ENCODE results near the gene MRPL36.

MRPL36 gene

GRCh38 chr5:1762121-1762882 lies 37.3 kb downstream of the MRPL36 start:
- no peak overlapping the region for H3K4me3 ChIP-seq (ENCODE audit: control insufficient read depth in 1 of 7, extremely low read depth in 1 of 7, insufficient read depth in 4 of 7, low read depth in 2 of 7, low read length in 6 of 7)
- no peaks in the 10 kb centered on the region for H3K36me3 ChIP-seq (ENCODE audit: control insufficient read depth in 4 of 4, insufficient read depth in 4 of 4, low read length in 3 of 4)
- whole genome bisulfite sequencing (ENCODE audit: insufficient coverage) = 84% methylated on average over 20 of the region's 25 CpGs
- H3K27me3 ChIP-seq (replicated peaks in 2 of 5; ENCODE audit: control insufficient read depth in 4 of 5, insufficient read depth in 5 of 5, low read length in 4 of 5) = peaks cover 0 to 52% (median 19%) of the 10 kb centered on the region in 5 experiments
- H3K27ac ChIP-seq (ENCODE audit: insufficient read depth in 1 of 2, low read depth in 1 of 2, low read length in 2 of 2, poor library complexity in 1 of 2, severe bottlenecking in 2 of 2) = no peak overlapping the region
- no peak for DNase-seq
- peaks cover 0 to 7% (median 0%) of the 10 kb centered on the region in 5 experiments for H3K9me3 ChIP-seq (ENCODE audit: control extremely low read depth in 1 of 5, control insufficient read depth in 4 of 5, insufficient read depth in 2 of 5, low read depth in 1 of 5, low read length in 4 of 5)
- no peaks in the 10 kb centered on the region for H3K4me1 ChIP-seq (ENCODE audit: control extremely low read depth in 1 of 4, control insufficient read depth in 4 of 4, insufficient read depth in 4 of 4, low read length in 3 of 4)
- ChIA-PET POLR2A (no interaction called here), CTCF (interaction anchor here (0.6 kb wide), 1 partner anchor 11 kb away, joined by 3 read pairs; no protein-coding TSS in a partner anchor)

DNA sequence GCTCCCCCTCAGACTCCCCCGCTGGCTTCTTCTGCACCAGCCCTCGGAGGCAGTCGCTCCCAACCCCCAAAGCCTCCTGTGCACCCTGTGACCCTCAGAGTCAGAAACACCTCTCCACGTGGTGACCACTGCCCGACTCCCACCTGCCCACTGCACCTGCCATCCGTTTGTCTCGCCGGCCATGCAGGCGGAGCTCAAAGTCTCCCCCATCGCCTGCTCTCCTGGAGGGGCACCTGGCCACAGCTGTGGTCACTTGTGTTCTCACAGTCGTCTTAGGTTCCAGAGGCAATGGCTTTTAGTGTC lies 38.2 kb downstream of the MRPL36 start:
- Histone ChIP-seq H3K4me1 (ENCODE audit: control extremely low read depth in 1 of 4, control insufficient read depth in 4 of 4, insufficient read depth in 4 of 4, low read length in 3 of 4) (peaks cover 0 to under 1% (median 0%) of the 10 kb centered on the region in 4 experiments), H3K27me3 (replicated peaks in 2 of 5; ENCODE audit: control insufficient read depth in 4 of 5, insufficient read depth in 5 of 5, low read length in 4 of 5) (peaks cover 0 to 54% (median 15%) of the 10 kb centered on the region in 5 experiments), H3K4me3 (ENCODE audit: control insufficient read depth in 1 of 7, extremely low read depth in 1 of 7, insufficient read depth in 4 of 7, low read depth in 2 of 7, low read length in 6 of 7) (no peak overlapping the region), H3K36me3 (ENCODE audit: control insufficient read depth in 4 of 4, insufficient read depth in 4 of 4, low read length in 3 of 4) (no peaks in the 10 kb centered on the region), H3K27ac (ENCODE audit: insufficient read depth in 1 of 2, low read depth in 1 of 2, low read length in 2 of 2, poor library complexity in 1 of 2, severe bottlenecking in 2 of 2) (no peak overlapping the region), H3K9me3 (ENCODE audit: control extremely low read depth in 1 of 5, control insufficient read depth in 4 of 5, insufficient read depth in 2 of 5, low read depth in 1 of 5, low read length in 4 of 5) (peaks cover 0 to 7% (median 0%) of the 10 kb centered on the region in 5 experiments)
- DNase-seq = no peak
- POLR2A ChIA-PET = no interaction called here
- WGBS (ENCODE audit: insufficient coverage) = 89% methylated on average over 8 of the region's 11 CpGs
- CTCF ChIA-PET = no interaction called here

GRCh38 chr5:1760656-1761452 lies 38.8 kb downstream of the MRPL36 start:
- POLR2A ChIA-PET = no interaction called here
- Histone ChIP-seq H3K4me3 (ENCODE audit: control insufficient read depth in 1 of 7, extremely low read depth in 1 of 7, insufficient read depth in 4 of 7, low read depth in 2 of 7, low read length in 6 of 7) (no peak overlapping the region), H3K9me3 (ENCODE audit: control extremely low read depth in 1 of 5, control insufficient read depth in 4 of 5, insufficient read depth in 2 of 5, low read depth in 1 of 5, low read length in 4 of 5) (peaks cover 0 to 7% (median 0%) of the 10 kb centered on the region in 5 experiments), H3K36me3 (ENCODE audit: control insufficient read depth in 4 of 4, insufficient read depth in 4 of 4, low read length in 3 of 4) (no peaks in the 10 kb centered on the region), H3K4me1 (ENCODE audit: control extremely low read depth in 1 of 4, control insufficient read depth in 4 of 4, insufficient read depth in 4 of 4, low read length in 3 of 4) (peaks cover 0 to 2% (median 0%) of the 10 kb centered on the region in 4 experiments), H3K27ac (ENCODE audit: insufficient read depth in 1 of 2, low read depth in 1 of 2, low read length in 2 of 2, poor library complexity in 1 of 2, severe bottlenecking in 2 of 2) (no peak overlapping the region), H3K27me3 (replicated peaks in 2 of 5; ENCODE audit: control insufficient read depth in 4 of 5, insufficient read depth in 5 of 5, low read length in 4 of 5) (peaks cover 0 to 54% (median 15%) of the 10 kb centered on the region in 5 experiments)
- CTCF ChIA-PET = no interaction called here
- 88% methylated on average over 27 of the region's 28 CpGs for WGBS (ENCODE audit: insufficient coverage)
- no peak for DNase-seq

DNA sequence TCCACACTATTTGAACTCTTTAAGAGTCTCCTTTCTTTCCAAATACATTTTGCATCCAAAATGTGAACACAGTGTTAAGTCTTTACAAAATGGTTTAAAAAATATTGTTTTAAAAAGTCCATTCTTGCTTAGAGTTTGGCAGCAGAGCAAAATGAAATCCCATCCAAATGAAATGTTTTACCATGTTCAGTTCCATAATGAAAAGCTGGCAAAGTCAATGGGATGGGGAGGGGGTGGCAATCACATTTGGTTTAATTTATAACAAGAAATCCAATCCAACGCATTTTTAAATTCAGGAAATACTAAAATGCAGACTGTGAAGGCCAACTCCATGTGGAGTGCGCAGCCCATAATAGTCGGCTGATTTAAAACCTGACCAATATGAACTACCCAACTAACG lies 39.4 kb downstream of the MRPL36 start:
- H3K36me3 ChIP-seq (ENCODE audit: control insufficient read depth in 4 of 4, insufficient read depth in 4 of 4, low read length in 3 of 4) = no peaks in the 10 kb centered on the region
- no peak overlapping the region for H3K27ac ChIP-seq (ENCODE audit: insufficient read depth in 1 of 2, low read depth in 1 of 2, low read length in 2 of 2, poor library complexity in 1 of 2, severe bottlenecking in 2 of 2)
- no CpG with 5 or more reads among the region's 4 CpGs for WGBS (ENCODE audit: insufficient coverage)
- POLR2A ChIA-PET = no interaction called here
- no peak overlapping the region for H3K4me3 ChIP-seq (ENCODE audit: control insufficient read depth in 1 of 7, extremely low read depth in 1 of 7, insufficient read depth in 4 of 7, low read depth in 2 of 7, low read length in 6 of 7)
- H3K4me1 ChIP-seq (ENCODE audit: control extremely low read depth in 1 of 4, control insufficient read depth in 4 of 4, insufficient read depth in 4 of 4, low read length in 3 of 4) = peaks cover 0 to 2% (median 0%) of the 10 kb centered on the region in 4 experiments
- H3K27me3 ChIP-seq (replicated peaks in 2 of 5; ENCODE audit: control insufficient read depth in 4 of 5, insufficient read depth in 5 of 5, low read length in 4 of 5) = peaks cover 0 to 57% (median 15%) of the 10 kb centered on the region in 5 experiments
- no peak for DNase-seq
- H3K9me3 ChIP-seq (ENCODE audit: control extremely low read depth in 1 of 5, control insufficient read depth in 4 of 5, insufficient read depth in 2 of 5, low read depth in 1 of 5, low read length in 4 of 5) = peaks cover 0 to 4% (median 0%) of the 10 kb centered on the region in 5 experiments
- CTCF ChIA-PET = no interaction called here

- Histone ChIP-seq H3K9me3 (ENCODE audit: control extremely low read depth in 1 of 5, control insufficient read depth in 4 of 5, insufficient read depth in 2 of 5, low read depth in 1 of 5, low read length in 4 of 5) (peaks cover 0 to 4% (median 0%) of the 10 kb centered on the region in 5 experiments), H3K27me3 (replicated peaks in 2 of 5; ENCODE audit: control insufficient read depth in 4 of 5, insufficient read depth in 5 of 5, low read length in 4 of 5) (peaks cover 0 to 50% (median 15%) of the 10 kb centered on the region in 5 experiments), H3K4me1 (ENCODE audit: control extremely low read depth in 1 of 4, control insufficient read depth in 4 of 4, insufficient read depth in 4 of 4, low read length in 3 of 4) (peaks cover 0 to 2% (median 0%) of the 10 kb centered on the region in 4 experiments), H3K27ac (ENCODE audit: insufficient read depth in 1 of 2, low read depth in 1 of 2, low read length in 2 of 2, poor library complexity in 1 of 2, severe bottlenecking in 2 of 2) (no peak overlapping the region), H3K4me3 (ENCODE audit: control insufficient read depth in 1 of 7, extremely low read depth in 1 of 7, insufficient read depth in 4 of 7, low read depth in 2 of 7, low read length in 6 of 7) (no peak overlapping the region), H3K36me3 (ENCODE audit: control insufficient read depth in 4 of 4, insufficient read depth in 4 of 4, low read length in 3 of 4) (no peaks in the 10 kb centered on the region)
- WGBS (ENCODE audit: insufficient coverage) = 94% methylated on average over 9 of the region's 13 CpGs
- POLR2A ChIA-PET = no interaction called here
- DNase-seq = no peak
- CTCF ChIA-PET = no interaction called here
Measured at GRCh38 chr5:1759378-1759970, 40.2 kb downstream of the MRPL36 start.

DNA sequence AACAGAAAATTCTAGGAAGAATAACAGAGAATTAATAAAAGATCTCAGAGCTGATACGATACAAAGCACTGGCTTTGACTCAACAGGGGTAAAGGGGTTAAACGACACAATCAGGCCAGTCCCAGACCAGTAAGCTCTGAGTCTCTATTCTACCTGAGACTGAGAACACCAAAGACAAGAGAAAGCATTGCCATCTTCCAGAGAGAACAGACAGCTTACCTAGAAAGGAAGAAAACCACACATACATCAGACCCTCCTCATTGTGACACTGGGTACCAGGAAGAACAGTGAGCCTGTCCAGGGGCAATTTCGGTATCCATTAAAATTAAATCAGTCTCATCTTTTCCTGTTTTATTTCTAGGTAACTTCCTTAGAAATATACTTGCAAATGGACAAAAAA lies 41.1 kb downstream of the MRPL36 start:
- peaks cover 0 to 42% (median 11%) of the 10 kb centered on the region in 5 experiments for H3K27me3 ChIP-seq (replicated peaks in 2 of 5; ENCODE audit: control insufficient read depth in 4 of 5, insufficient read depth in 5 of 5, low read length in 4 of 5)
- peaks cover 0 to 4% (median 0%) of the 10 kb centered on the region in 5 experiments for H3K9me3 ChIP-seq (ENCODE audit: control extremely low read depth in 1 of 5, control insufficient read depth in 4 of 5, insufficient read depth in 2 of 5, low read depth in 1 of 5, low read length in 4 of 5)
- no peak overlapping the region for H3K27ac ChIP-seq (ENCODE audit: insufficient read depth in 1 of 2, low read depth in 1 of 2, low read length in 2 of 2, poor library complexity in 1 of 2, severe bottlenecking in 2 of 2)
- peaks cover 0 to 2% (median 0%) of the 10 kb centered on the region in 4 experiments for H3K4me1 ChIP-seq (ENCODE audit: control extremely low read depth in 1 of 4, control insufficient read depth in 4 of 4, insufficient read depth in 4 of 4, low read length in 3 of 4)
- no peak for DNase-seq
- 88% methylated on average over 2 of the region's 3 CpGs for WGBS (ENCODE audit: insufficient coverage)
- H3K4me3 ChIP-seq (ENCODE audit: control insufficient read depth in 1 of 7, extremely low read depth in 1 of 7, insufficient read depth in 4 of 7, low read depth in 2 of 7, low read length in 6 of 7) = no peak overlapping the region
- CTCF ChIA-PET = no interaction called here
- no peaks in the 10 kb centered on the region for H3K36me3 ChIP-seq (ENCODE audit: control insufficient read depth in 4 of 4, insufficient read depth in 4 of 4, low read length in 3 of 4)
- POLR2A ChIA-PET = no interaction called here
